GM21825 (cell line): ENCODE measurements around the gene TMEM82.
"Not testable (repeated sequence)": the region's sequence is repeated elsewhere in the genome, so short reads cannot be mapped to it uniquely, and the experiment has no call there.

Experiments used
- ATAC-seq: cut with Tn5 transposase; IDR thresholded peaks from one replicate; pipeline ENCODE4 v1.9.1; 2021; ENCODE audit warnings: mild to moderate bottlenecking, moderate library complexity; ENCODE audit not compliant: unreplicated experiment

The TMEM82 gene

GRCh38 chr1:15742339-15742801 is at the start of gene TMEM82:
Gene TMEM82, plus strand, starts transcription at chr1:15742499. Its CDS starts 61 bp downstream, at chr1:15742560.
- ATAC-seq = no peak

- no peak for ATAC-seq
These were observed 48.9 kb upstream of the TMEM82 start for GRCh38 chr1:15693371-15693770.

GRCh38 chr1:15696956-15697521 is 45.3 kb upstream of the TMEM82 start:
- ATAC-seq = peak; percentile 92

- no peak for ATAC-seq
These were observed 44.1 kb upstream of the TMEM82 start for GRCh38 chr1:15698201-15698600.

GRCh38 chr1:15699321-15699720 is 43.0 kb upstream of the TMEM82 start:
- ATAC-seq = not testable (repeated sequence)

- no peak for ATAC-seq
These were observed 41.8 kb upstream of the TMEM82 start for GRCh38 chr1:15700508-15700907.

- no peak for ATAC-seq
These were observed 40.5 kb upstream of the TMEM82 start for GRCh38 chr1:15701784-15702183.

GRCh38 chr1:15702722-15703550 is 39.4 kb upstream of the TMEM82 start:
- ATAC-seq = no peak

GRCh38 chr1:15703562-15703961 is 38.7 kb upstream of the TMEM82 start:
- no peak for ATAC-seq

- no peak for ATAC-seq
These were observed 37.6 kb upstream of the TMEM82 start for GRCh38 chr1:15704526-15705183.

- ATAC-seq = no peak
These were observed 37.1 kb upstream of the TMEM82 start for GRCh38 chr1:15705184-15705566.

- ATAC-seq = no peak
These were observed 35.5 kb upstream of the TMEM82 start for GRCh38 chr1:15706751-15707150.

GRCh38 chr1:15707239-15707925 is 34.9 kb upstream of the TMEM82 start:
- ATAC-seq = no peak

- ATAC-seq = no peak
These were observed 33.7 kb upstream of the TMEM82 start for GRCh38 chr1:15708486-15709137.

GRCh38 chr1:15709226-15709625 is 33.1 kb upstream of the TMEM82 start:
- no peak for ATAC-seq

- no peak for ATAC-seq
These were observed 30.1 kb upstream of the TMEM82 start for GRCh38 chr1:15712168-15712567.

GRCh38 chr1:15714406-15715136 is 27.7 kb upstream of the TMEM82 start:
- ATAC-seq = no peak

GRCh38 chr1:15717418-15718125 is 24.7 kb upstream of the TMEM82 start:
- ATAC-seq = no peak

GRCh38 chr1:15718199-15718601 is 24.1 kb upstream of the TMEM82 start:
- ATAC-seq = no peak
